HepG2 (cell line): ENCODE measurements around the gene CAST. TPM values are rescaled to one million over a fixed set of nuclear protein-coding genes. Genes with fewer than 3 reads are reported as not detected.

Experiments
- ATAC-seq: fragments of 200-7000 bp; cut with Tn5 transposase; 3 replicates; pipeline ENCODE4 v1.9.1; 2020; ENCODE audit warnings: mild to moderate bottlenecking, moderate library complexity
- BruUV-seq: library from RNA; stranded (reverse); fragments of 400-500 nt; replicated peaks from 2 replicates; lab custom pipeline; 2021; lab: Mats Ljungman, UMichigan
- CTCF ChIA-PET: fragments of 300-600 bp; formaldehyde crosslinking; extraction: SDS; loops from one replicate; lab custom pipeline; 2021; ENCODE audit warnings: low total read pairs, inconsistent platforms, low intra/inter-chr PET ratio; lab: Yijun Ruan, JAX
- POLR2A ChIA-PET: fragments of 350-600 bp; sonication (Branson Sonifier 250); formaldehyde crosslinking; loops from one replicate; lab custom pipeline; 2020; ENCODE audit warnings: antibody characterized with exemption, inconsistent platforms; lab: Yijun Ruan, JAX
- DNase-seq: peaks from one replicate; pipeline ENCODE4 v3.0.0-alpha.2; 2015; ENCODE audit warnings: low spot score
- FAIRE-seq: peaks from 3 replicates; lab custom pipeline; 2011; peaks lifted over from hg19 to GRCh38; lab: Jason Lieb, UNC
- H2AFZ ChIP-seq: one replicate; pipeline ENCODE4 v1.6.1; 2011; ENCODE audit warnings: low read length, inconsistent platforms
- H3K27ac ChIP-seq: fragments of 300-600 bp; 3 replicates; pipeline ENCODE4 v1.8.0; 2011; ENCODE audit warnings: mixed run types, mild to moderate bottlenecking, mixed read lengths, low read length, inconsistent platforms; ENCODE audit not compliant: insufficient read depth; ENCODE audit errors: extremely low read length
- H3K27me3 ChIP-seq, 2 experiments: fragments of 200-600 bp in 1 of 2; 2 replicates in 1 of 2; 3 replicates in 1 of 2; pipeline versions ENCODE4 v1.6.0 to v1.8.0; 2011; ENCODE audit warnings: low read length in 2 of 2, mild to moderate bottlenecking in 2 of 2, moderate library complexity in 2 of 2, inconsistent platforms in 1 of 2; ENCODE audit not compliant: insufficient read depth in 2 of 2, control insufficient read depth in 1 of 2
- H3K36me3 ChIP-seq, 2 experiments: fragments of 200-600 bp in 1 of 2; replicated peaks in 1 of 2; 2 replicates in 1 of 2; 3 replicates in 1 of 2; pipeline versions ENCODE4 v1.5.1 to v1.8.0; 2011; ENCODE audit warnings: low read length in 2 of 2, inconsistent platforms in 1 of 2; ENCODE audit not compliant: insufficient read depth in 2 of 2, control insufficient read depth in 1 of 2
- H3K4me1 ChIP-seq: 2 replicates; pipeline ENCODE4 v1.5.1; 2012; ENCODE audit warnings: low read length, inconsistent platforms; ENCODE audit not compliant: insufficient read depth
- H3K4me2 ChIP-seq: 2 replicates; pipeline ENCODE4 v1.6.0; 2011; ENCODE audit warnings: low read depth, low read length, inconsistent platforms
- H3K4me3 ChIP-seq, 3 experiments: fragments of 200-600 bp in 1 of 3; sonication (generic), shearing (Covaris generic) in 1 of 3; replicated peaks in 1 of 3; 2 replicates each; pipeline ENCODE4 v1.5.1; 2011 to 2016; ENCODE audit warnings: low read length in 3 of 3, inconsistent platforms in 2 of 3, low read depth in 2 of 3, mild to moderate bottlenecking in 2 of 3, control low read depth in 1 of 3, mixed read lengths in 1 of 3; ENCODE audit not compliant: insufficient read depth in 1 of 3
- H3K79me2 ChIP-seq: one replicate; pipeline ENCODE4 v1.6.1; 2011; ENCODE audit warnings: low read length, inconsistent platforms; ENCODE audit not compliant: insufficient read depth
- H3K9ac ChIP-seq: 2 replicates; pipeline ENCODE4 v1.6.0; 2011; ENCODE audit warnings: mild to moderate bottlenecking, low read depth, low read length, inconsistent platforms; ENCODE audit not compliant: insufficient read depth
- H3K9me3 ChIP-seq: 2 replicates; pipeline ENCODE4 v1.5.1; 2012; ENCODE audit warnings: mild to moderate bottlenecking, low read length
- H4K20me1 ChIP-seq: 2 replicates; pipeline ENCODE4 v1.6.0; 2011; ENCODE audit warnings: inconsistent platforms, mild to moderate bottlenecking, low read length, moderate library complexity; ENCODE audit not compliant: insufficient read depth
- CBX5 ChIP-seq: sonication (generic); formaldehyde crosslinking; IDR thresholded peaks from 2 replicates; pipeline ENCODE4 v1.4.0; 2020; ENCODE audit warnings: missing genetic modification reagents, borderline replicate concordance
- CHCHD3 ChIP-seq: sonication (generic); formaldehyde crosslinking; IDR thresholded peaks from 2 replicates; pipeline ENCODE4 v1.8.0; 2022; ENCODE audit warnings: mild to moderate bottlenecking, missing genetic modification reagents, moderate library complexity
- PTBP1 ChIP-seq: fragments of 200-400 bp; formaldehyde crosslinking; IDR thresholded peaks from 2 replicates; pipeline ENCODE4 v1.6.1; 2018; ENCODE audit warnings: low read length, low read depth; ENCODE audit not compliant: poor library complexity, severe bottlenecking
- RBM39 ChIP-seq: fragments of 200-400 bp; formaldehyde crosslinking; IDR thresholded peaks from one replicate; pipeline ENCODE4 v1.6.1; 2018; ENCODE audit warnings: antibody characterized with exemption, mild to moderate bottlenecking, low read depth, low read length; ENCODE audit not compliant: poor library complexity, severe bottlenecking
- TIGD3 ChIP-seq: sonication (generic); formaldehyde crosslinking; IDR thresholded peaks from 2 replicates; pipeline ENCODE4 v1.5.1; 2020; ENCODE audit warnings: mild to moderate bottlenecking, missing genetic modification reagents, borderline replicate concordance
- ZBTB21 ChIP-seq: sonication (generic); formaldehyde crosslinking; IDR thresholded peaks from 2 replicates; pipeline ENCODE4 v1.4.0; 2020; ENCODE audit warnings: missing genetic modification reagents
- ZBTB49 ChIP-seq: sonication (generic); formaldehyde crosslinking; IDR thresholded peaks from 2 replicates; pipeline ENCODE4 v1.4.0; 2020; ENCODE audit warnings: missing genetic modification reagents, borderline replicate concordance
- ZNF143 ChIP-seq: sonication (generic); formaldehyde crosslinking; IDR thresholded peaks from 2 replicates; pipeline ENCODE4 v1.4.0; 2020; ENCODE audit warnings: missing genetic modification reagents
- ZNF234 ChIP-seq: sonication (generic); formaldehyde crosslinking; conservative IDR thresholded peaks from 2 replicates; pipeline ENCODE4 v1.5.1; 2020; ENCODE audit warnings: mild to moderate bottlenecking, missing genetic modification reagents
- ZNF484 ChIP-seq: sonication (generic); formaldehyde crosslinking; IDR thresholded peaks from 2 replicates; pipeline ENCODE4 v1.5.1; 2020; ENCODE audit warnings: mild to moderate bottlenecking, low read depth, missing genetic modification reagents, borderline replicate concordance
- ZNF589 ChIP-seq: sonication (generic); formaldehyde crosslinking; conservative IDR thresholded peaks from 2 replicates; pipeline ENCODE4 v1.8.0; 2022; ENCODE audit warnings: mild to moderate bottlenecking, moderate library complexity, missing genetic modification reagents
- ZNF713 ChIP-seq: sonication (generic); formaldehyde crosslinking; IDR thresholded peaks from 2 replicates; pipeline ENCODE4 v1.4.0; 2020; ENCODE audit warnings: mild to moderate bottlenecking, missing genetic modification reagents
- ZNF768 ChIP-seq: sonication (generic); formaldehyde crosslinking; IDR thresholded peaks from 2 replicates; pipeline ENCODE4 v1.4.0; 2020; ENCODE audit warnings: missing genetic modification reagents
- ZNF792 ChIP-seq: IDR thresholded peaks from 2 replicates; pipeline ENCODE4 v1.6.1; 2016
- WGBS: methylation state at CpG from one replicate; pipeline ENCODE4 v1.1.6; 2017; ENCODE audit warnings: low lambda C conversion rate; 5-methylcytosine and 5-hydroxymethylcytosine counted together
- in situ Hi-C: cut with HindIII; loops from 2 replicates; pipeline ENCODE4 v1.10.0; 2017; ENCODE audit warnings: low pct_unique_long_range_greater_than_20kb; ENCODE audit not compliant: extremely low pct_ligation_motif_present
- intact Hi-C: fragments of 100-400 bp; cut with micrococcal nuclease; formaldehyde crosslinking; loops from one replicate; pipeline ENCODE4 v1.10.0; 2022; ENCODE audit not compliant: unreplicated experiment
- polyA plus RNA-seq, 8 experiments: library from polyadenylated mRNA; depleted of rRNA in 3 of 8; stranded (reverse) in 7 of 8; unstranded in 1 of 8; fragments of >200 nt; fragmentation: Illumina TruSeq in 4 of 8; extraction: Trizol in 4 of 8; gene quantifications; 2 replicates each; pipeline versions ENCODE4 v1.2.1 to v1.2.3, GENCODE V29; 2011 to 2016; ENCODE audit warnings: low read depth in 4 of 8, missing spikeins in 1 of 8, mixed read lengths in 1 of 8; ENCODE audit not compliant: insufficient read depth in 1 of 8
- total RNA-seq, 5 experiments: library from RNA; depleted of rRNA; stranded (reverse); fragments of >200 nt; fragmentation: Illumina TruSeq; extraction: Trizol; gene quantifications; 2 replicates each; pipeline ENCODE4 v1.2.3, GENCODE V29; 2016; ENCODE audit warnings: low read depth in 1 of 5
- TF ChIP-seq, protein P1 (sequence below): sonication (generic); formaldehyde crosslinking; IDR thresholded peaks from 2 replicates; pipeline ENCODE4 v1.4.0; 2020; ENCODE audit warnings: mild to moderate bottlenecking, missing genetic modification reagents
- TF ChIP-seq, protein P2 (sequence below): sonication (generic); formaldehyde crosslinking; IDR thresholded peaks from 2 replicates; pipeline ENCODE4 v1.8.0; 2022; ENCODE audit warnings: missing genetic modification reagents, mild to moderate bottlenecking, moderate library complexity, borderline replicate concordance

The CAST gene
- total and polyA plus RNA-seq, 2 of the 13 experiments (the other 11 are each of a cell fraction or from before 2014, with no cell fraction given), result 42.1 to 67.6 TPM

DNA sequence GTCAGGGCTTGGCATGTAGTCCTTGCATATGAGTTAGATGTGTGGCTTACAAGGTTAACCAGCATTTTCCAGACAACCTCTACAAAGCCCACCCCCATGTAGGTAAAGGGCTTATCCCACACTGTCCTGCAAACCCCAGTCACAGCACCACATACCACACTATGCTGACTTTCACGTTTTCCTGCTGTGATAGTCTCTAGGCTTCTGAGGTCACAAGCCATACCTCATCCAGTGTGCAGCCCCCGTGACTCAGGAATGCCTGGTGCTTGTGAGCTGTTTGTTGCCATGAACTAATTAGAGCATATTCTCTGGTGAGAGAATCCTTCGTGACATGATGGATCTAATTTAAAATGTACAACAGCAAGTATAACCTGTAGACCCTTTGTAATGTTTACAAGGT is 94.8 kb downstream of the CAST start (continued):
- no peak for TF ChIP-seq ZNF589
- TF ChIP-seq, protein P1, sequence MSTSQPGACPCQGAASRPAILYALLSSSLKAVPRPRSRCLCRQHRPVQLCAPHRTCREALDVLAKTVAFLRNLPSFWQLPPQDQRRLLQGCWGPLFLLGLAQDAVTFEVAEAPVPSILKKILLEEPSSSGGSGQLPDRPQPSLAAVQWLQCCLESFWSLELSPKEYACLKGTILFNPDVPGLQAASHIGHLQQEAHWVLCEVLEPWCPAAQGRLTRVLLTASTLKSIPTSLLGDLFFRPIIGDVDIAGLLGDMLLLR (CRISPR knock-in tag), result no peak
- no peak for TF ChIP-seq ZNF484 (CRISPR knock-in tag)

DNA sequence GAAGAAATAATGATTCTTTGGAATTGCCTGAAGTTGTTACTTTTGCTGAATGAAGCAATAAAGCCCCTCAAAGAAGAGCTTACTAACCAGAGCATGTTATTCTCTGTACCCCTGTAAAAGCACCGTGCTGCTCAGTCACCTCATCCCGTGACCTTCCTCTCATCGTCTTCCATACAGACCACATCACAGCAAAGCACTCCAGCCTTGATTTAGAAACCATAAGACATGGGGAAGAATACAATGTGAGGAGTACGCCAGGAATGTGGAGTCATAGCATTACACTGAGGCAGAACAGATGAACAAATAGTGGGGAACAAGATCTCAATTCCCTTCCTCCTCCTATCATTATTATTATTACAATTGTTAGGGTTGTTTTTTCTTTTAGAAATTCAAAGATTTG is 96.4 kb downstream of the CAST start:
- H3K9ac ChIP-seq, result no peak overlapping the region
- no TSS peak for BruUV-seq
- no peaks in the 10 kb centered on the region for H3K27me3 ChIP-seq
- no peaks in the 10 kb centered on the region for H3K79me2 ChIP-seq
- POLR2A ChIA-PET, result no interaction called here
- FAIRE-seq (no peak), ATAC-seq (no peak), DNase-seq (no peak)
- no peaks in the 10 kb centered on the region for H4K20me1 ChIP-seq
- CTCF ChIA-PET, result no interaction called here
- in situ Hi-C loops (no loop called here), intact Hi-C loops (no loop called here)
- H2AFZ ChIP-seq, result no peak overlapping the region
- peaks cover 10 to 47% of the 10 kb centered on the region in 2 experiments; a peak in 4 of 5 replicates for H3K36me3 ChIP-seq
- H3K9me3 ChIP-seq, result no peaks in the 10 kb centered on the region
- no peak overlapping the region for H3K4me2 ChIP-seq
- no peak overlapping the region for H3K4me3 ChIP-seq
- WGBS, result 95% methylated on average over 4 of the region's 4 CpGs
- no peaks in the 10 kb centered on the region for H3K4me1 ChIP-seq
- no peak overlapping the region for H3K27ac ChIP-seq
- TF ChIP-seq ZNF143 (no peak), TIGD3 (CRISPR knock-in tag) (no peak), ZNF792 (CRISPR knock-in tag) (no peak), ZNF713 (CRISPR knock-in tag) (no peak), ZNF768 (CRISPR knock-in tag) (no peak), CBX5 (CRISPR knock-in tag) (no peak), CHCHD3 (CRISPR knock-in tag) (no peak), ZBTB21 (CRISPR knock-in tag) (no peak), PTBP1 (no peak), ZBTB49 (CRISPR knock-in tag) (no peak), RBM39 (no peak), ZNF234 (CRISPR knock-in tag) (no peak)
- TF ChIP-seq, protein P2, sequence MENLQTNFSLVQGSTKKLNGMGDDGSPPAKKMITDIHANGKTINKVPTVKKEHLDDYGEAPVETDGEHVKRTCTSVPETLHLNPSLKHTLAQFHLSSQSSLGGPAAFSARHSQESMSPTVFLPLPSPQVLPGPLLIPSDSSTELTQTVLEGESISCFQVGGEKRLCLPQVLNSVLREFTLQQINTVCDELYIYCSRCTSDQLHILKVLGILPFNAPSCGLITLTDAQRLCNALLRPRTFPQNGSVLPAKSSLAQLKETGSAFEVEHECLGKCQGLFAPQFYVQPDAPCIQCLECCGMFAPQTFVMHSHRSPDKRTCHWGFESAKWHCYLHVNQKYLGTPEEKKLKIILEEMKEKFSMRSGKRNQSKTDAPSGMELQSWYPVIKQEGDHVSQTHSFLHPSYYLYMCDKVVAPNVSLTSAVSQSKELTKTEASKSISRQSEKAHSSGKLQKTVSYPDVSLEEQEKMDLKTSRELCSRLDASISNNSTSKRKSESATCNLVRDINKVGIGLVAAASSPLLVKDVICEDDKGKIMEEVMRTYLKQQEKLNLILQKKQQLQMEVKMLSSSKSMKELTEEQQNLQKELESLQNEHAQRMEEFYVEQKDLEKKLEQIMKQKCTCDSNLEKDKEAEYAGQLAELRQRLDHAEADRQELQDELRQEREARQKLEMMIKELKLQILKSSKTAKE, result no peak
